DMS114 treated with DMSO at 0.1 percent for 48 hours (cell line): ENCODE measurements around the gene C9orf85.
"Not testable (repeated sequence)": the region's sequence is repeated elsewhere in the genome, so short reads cannot be mapped to it uniquely, and the experiment has no call there.

Source experiments
- DNase-seq: peaks from one replicate; lab custom pipeline; 2025; ENCODE audit not compliant: unreplicated experiment; lab: John Stamatoyannopoulos, UW

Gene C9orf85

GRCh38 chr9:71937898-71938297 is 26.5 kb downstream of the C9orf85 start:
- no peak for DNase-seq

DNA sequence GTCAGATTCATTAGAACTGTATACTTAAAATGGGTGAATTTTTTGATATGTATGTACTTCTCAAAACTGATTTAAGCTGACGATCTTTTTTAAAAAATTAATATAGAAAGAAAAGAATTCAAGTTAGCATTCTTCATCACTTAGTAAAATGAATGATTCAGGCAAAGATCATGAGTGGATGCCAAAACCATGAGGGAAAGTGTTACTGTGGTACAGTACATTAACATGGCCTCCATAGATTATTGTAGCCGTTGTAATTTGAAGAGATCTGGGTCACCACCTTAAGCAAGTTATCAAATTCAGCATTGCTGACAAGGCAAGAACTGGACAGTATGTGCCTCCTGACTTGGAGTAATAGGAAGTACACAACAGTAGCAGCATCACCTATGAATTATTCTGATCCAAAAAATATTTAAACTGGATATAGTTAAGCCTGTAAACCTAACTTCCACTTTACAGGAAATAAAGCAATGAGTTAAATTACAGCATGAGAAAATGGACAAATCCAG is 29.7 kb downstream of the C9orf85 start:
- no peak for DNase-seq

DNA sequence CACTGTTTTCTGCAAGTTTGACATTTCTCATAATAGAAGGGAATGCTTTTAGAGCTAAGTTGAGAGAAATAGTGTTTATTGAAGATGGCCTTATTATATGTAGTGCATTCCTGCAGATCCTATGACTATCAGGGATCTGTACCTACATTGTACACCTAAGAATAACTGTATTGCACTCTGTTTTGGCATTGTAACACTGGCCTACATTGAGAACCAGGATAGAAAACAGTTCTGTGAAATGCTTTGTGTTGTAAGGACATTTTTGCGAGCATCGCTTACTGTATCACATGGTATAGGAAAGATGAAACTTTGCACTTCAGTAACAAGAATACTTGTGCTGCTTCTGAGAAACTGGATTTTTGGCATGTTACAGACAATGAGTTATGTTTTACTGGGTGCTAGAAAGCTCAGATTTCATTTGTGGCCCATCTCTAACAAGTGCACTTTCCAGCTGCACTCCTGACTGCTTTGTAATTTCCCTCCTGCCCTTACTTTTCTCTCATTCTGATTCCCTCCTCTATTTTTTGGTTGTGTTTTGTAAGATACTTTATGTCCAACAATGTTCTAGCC is 30.6 kb downstream of the C9orf85 start:
- DNase-seq, result no peak

DNA sequence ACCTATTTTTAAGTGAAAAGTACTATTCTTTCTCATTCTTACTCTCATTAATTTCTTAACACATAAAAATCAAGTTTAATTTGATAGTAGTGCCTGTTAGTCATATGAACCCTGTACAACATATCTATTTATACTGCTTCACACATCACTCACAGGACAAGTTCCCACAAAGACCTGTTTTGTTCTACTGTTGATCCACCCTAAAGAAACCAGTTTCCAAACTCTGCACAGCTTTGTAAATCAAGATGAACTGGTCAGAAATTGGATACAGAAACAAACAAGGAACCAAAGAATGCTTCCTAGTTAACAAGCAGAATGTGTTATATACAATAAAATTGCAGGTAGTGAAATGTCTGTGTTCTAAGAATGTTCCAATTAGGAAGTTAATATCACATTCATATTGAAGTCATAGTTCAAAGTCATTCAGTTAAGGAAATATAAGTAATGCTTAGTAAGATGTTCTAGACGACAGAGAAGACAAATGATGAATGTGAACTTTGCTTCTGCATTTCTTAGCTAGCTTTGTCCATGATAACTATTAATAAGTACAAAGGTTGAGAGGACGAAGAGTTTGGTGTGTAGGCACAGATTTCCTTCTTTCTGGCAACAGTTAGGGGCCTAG is 33.4 kb downstream of the C9orf85 start:
- no peak for DNase-seq

DNA sequence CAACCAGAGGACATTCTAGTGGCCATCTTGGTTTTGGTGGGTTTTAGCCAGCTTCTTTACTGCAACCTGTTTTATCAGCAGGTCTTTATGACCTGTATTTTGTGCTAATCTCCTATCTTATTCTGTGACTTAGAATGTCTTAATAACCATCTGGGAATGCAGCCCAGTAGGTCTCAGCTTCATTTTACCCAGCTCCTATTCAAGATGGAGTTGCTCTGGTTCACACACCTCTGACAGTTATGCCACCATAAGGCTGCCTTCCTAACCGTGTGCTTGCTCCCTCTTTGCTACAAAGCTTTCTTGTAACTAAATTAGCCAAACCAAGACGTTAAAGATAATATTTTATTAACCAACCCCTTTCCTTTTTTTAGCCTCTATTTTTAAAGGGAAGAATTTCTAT is 43.2 kb downstream of the C9orf85 start:
- DNase-seq, result not testable (repeated sequence)

DNA sequence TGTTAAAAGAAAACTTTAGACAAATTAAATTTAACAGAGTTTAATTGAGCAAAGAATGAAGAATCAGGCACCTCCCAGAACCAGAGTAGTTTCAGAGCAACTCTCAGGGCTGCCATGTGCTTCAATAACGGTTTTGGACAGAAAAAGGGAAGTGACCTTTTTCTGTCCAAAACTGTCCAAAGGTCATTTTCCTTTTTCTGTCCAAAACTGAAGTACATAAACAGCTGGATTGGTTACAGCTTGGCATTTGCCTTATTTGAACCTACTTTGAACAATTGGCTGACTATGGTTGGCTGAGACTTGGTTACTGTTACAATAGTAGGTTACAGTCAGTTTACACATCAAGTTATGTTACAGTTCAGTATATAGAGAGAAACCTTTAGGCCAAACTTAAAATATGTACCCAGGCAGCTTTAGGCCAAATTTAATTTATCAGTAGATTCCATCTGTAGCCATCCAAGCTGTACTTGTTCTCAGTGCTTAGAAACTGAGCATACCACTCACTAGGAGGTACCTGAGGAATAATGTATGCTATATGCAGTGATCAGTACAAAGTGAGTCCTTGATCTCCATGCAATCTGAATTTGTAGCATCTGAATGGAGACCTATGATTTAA is 44.0 kb downstream of the C9orf85 start:
- no peak for DNase-seq

GRCh38 chr9:71962328-71962727 is 50.9 kb downstream of the C9orf85 start:
- DNase-seq, result no peak

GRCh38 chr9:71963471-71963996 is 52.1 kb downstream of the C9orf85 start:
- not testable (repeated sequence) for DNase-seq

DNA sequence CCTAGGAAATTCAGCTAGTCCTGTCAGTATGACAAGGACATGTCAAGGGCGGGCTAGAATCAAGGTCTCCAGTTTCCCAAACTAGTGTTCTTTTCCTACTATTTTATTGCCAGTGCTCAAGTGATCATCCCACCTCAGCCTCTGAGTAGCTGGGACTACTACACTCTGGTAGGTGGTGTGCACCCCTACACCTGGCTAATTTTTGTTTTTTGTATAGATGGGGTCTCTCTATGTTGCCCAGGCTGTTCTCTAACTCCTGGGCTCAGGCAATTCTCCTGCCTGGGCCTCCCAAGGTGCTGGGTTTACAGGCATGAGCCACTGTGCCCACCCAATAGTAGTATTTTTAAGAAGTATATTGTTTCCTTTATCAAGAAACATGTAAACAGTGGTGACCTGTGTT is 54.0 kb downstream of the C9orf85 start:
- DNase-seq, result no peak

DNA sequence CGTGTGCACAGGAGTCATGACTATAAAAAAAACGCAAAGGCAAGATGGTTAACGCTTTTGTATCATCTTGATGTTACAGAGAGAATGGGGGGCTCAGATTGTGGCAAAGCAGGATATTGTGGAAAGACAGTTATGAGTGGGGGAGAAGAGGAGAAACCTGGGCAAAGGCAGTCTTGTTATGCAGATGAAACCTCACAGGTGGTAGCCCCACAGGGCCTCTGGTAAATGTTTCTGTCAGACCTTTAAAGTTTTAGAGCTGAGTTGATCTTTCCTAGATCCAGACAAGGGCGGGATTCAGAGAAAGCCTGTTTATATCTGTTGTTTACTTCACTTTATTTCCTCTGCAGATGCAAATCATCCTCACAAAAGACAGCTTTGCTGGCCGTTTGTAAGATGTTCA is 55.2 kb downstream of the C9orf85 start:
- DNase-seq, result no peak

DNA sequence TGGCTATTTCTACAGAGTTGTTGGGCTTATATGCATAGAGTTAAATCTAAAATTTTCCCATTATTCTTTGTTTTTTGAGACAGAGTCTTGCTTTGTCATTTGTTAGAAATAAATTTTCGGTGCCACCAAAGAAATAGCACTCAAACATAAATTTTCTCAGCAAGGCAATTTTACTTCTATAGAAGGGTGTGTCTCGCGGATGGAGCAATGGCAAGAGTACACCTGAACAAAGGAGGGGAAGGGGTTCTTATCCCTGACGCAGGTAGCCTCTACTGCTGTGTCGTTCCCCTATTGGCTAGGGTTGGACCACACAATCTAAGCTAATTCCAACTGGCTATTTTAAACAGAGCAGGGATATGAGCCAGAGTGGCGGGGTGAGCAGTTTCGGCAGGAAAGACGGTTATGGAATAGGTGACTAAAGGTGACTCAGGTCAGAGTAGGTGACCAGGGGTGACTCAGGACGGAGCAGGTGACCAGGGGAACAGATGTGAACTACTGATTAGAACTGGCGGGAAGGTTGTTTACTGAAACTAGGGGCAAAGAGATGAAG is 57.2 kb downstream of the C9orf85 start:
- no peak for DNase-seq

GRCh38 chr9:71975833-71976232 is 64.4 kb downstream of the C9orf85 start:
- DNase-seq, result peak; percentile 7

DNA sequence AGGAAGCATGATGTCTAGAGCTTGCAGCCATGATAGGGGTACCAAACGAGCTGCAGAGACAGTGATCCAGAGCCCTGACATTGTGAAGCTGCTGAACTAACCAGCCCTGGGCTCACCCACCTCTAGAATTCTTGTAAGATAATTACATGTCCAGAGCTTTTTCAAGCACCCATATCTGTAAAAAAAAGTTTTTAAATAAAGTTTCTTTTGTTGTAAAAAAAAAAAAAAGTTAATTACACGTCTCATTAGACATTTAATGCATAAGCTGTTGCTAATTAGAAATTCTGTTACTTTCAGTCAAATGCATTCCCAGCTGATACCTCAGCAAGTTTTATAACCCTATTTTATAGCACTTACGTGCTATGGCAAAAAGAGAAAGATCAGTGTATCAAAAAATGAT is 65.6 kb downstream of the C9orf85 start:
- no peak for DNase-seq

GRCh38 chr9:71980266-71981190 is 69.1 kb downstream of the C9orf85 start:
- no peak for DNase-seq

DNA sequence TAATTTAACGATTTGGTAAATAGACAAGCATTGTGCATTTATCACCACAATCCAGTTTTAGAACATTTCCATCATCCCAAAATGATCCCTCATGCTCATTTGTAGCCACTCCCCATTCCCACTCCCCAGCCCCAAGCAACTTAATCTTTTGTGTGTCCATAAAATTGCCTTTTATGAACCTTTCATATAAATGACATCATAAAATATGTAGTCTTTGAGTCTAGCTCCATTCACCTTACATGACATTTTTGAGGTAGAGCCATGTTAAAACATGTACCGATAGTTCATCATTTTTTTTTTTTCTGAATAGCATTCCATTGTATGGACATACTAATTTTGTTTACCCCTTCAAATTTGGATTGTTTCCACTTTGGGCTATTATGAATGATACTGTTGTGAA is 70.5 kb downstream of the C9orf85 start:
- DNase-seq, result no peak

GRCh38 chr9:71984403-71984802 is 73.0 kb downstream of the C9orf85 start:
- DNase-seq, result no peak

GRCh38 chr9:71984831-71985281 is 73.4 kb downstream of the C9orf85 start:
- no peak for DNase-seq

- no peak for DNase-seq
These were observed 74.0 kb downstream of the C9orf85 start for GRCh38 chr9:71985297-71985911.

- DNase-seq, result no peak
These were observed 75.5 kb downstream of the C9orf85 start for GRCh38 chr9:71986900-71987299.
